ENCODE data around the gene CLDN20.

Gene CLDN20

DNA sequence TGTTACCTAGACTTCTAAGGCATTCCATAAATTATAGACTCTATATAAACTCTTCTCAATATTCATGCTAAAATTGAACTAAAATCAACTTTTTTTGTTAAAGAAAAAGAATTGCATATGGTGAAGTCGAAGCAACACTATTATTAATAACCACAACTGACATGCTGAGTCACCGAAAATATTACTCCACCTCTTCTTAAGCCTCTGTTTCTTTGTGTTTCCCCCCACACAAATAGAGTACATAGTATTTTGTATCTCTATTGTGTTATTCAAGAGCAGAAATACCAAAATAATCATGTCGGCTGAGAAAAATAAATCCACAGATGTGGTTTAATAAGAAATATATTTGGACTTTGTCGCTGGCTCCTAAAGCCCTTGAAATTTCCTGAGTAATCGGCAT lies 26.7 kb downstream of the CLDN20 start:
- H3K4me3 ChIP-seq (ENCODE audit: low read length), result no peak overlapping the region
- TF ChIP-seq, protein P1, sequence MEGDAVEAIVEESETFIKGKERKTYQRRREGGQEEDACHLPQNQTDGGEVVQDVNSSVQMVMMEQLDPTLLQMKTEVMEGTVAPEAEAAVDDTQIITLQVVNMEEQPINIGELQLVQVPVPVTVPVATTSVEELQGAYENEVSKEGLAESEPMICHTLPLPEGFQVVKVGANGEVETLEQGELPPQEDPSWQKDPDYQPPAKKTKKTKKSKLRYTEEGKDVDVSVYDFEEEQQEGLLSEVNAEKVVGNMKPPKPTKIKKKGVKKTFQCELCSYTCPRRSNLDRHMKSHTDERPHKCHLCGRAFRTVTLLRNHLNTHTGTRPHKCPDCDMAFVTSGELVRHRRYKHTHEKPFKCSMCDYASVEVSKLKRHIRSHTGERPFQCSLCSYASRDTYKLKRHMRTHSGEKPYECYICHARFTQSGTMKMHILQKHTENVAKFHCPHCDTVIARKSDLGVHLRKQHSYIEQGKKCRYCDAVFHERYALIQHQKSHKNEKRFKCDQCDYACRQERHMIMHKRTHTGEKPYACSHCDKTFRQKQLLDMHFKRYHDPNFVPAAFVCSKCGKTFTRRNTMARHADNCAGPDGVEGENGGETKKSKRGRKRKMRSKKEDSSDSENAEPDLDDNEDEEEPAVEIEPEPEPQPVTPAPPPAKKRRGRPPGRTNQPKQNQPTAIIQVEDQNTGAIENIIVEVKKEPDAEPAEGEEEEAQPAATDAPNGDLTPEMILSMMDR (conservative IDR thresholded peaks at IDR 0.05; ENCODE audit: low read length), result no peak
- no peak for DNase-seq (ENCODE audit: low read depth)

DNA sequence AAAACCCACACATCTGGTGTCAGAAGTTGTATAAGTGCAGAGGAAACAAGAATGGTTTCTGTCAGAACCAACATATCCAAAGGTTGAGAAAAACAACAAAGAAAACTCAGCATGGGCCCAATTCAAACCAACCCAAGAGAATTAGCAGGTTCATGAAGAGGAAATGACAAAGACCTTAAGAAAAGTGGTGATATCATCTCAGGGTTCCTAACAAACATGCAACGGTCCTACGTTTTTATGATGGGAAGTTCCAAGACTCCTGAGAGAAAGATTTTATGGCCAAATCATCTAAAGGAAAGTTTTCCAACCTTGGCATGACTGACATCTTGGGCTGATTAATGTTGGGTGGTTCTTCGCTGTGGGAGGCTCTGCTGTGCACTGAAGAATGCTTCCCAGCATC lies 27.5 kb downstream of the CLDN20 start:
- TF ChIP-seq, protein P1 (conservative IDR thresholded peaks at IDR 0.05; ENCODE audit: low read length), result no peak
- H3K4me3 ChIP-seq (ENCODE audit: low read length), result no peak overlapping the region
- DNase-seq (ENCODE audit: low read depth), result no peak

DNA sequence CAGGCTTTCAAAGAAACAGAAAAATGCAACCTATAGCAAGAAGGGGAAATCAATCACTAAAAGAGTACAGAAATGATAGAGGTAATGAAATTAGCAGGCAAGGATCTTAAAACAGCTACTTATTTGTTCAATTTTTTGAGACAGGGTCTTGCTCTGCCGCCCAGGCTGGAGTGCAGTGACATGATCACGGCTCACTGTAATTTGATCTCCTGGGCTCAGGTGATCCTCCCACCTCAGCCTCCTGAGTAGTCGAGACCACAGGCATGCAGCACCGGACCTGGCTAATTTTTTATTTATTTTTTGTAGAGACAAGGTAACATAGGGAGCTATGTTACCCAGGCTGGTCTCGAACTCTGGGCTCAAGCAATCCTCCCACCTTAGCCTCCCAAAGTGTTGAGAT lies 28.9 kb downstream of the CLDN20 start:
- no peak for DNase-seq (ENCODE audit: low read depth)
- no peak overlapping the region for H3K4me3 ChIP-seq (ENCODE audit: low read length)
- TF ChIP-seq, protein P1 (conservative IDR thresholded peaks at IDR 0.05; ENCODE audit: low read length), result no peak

DNA sequence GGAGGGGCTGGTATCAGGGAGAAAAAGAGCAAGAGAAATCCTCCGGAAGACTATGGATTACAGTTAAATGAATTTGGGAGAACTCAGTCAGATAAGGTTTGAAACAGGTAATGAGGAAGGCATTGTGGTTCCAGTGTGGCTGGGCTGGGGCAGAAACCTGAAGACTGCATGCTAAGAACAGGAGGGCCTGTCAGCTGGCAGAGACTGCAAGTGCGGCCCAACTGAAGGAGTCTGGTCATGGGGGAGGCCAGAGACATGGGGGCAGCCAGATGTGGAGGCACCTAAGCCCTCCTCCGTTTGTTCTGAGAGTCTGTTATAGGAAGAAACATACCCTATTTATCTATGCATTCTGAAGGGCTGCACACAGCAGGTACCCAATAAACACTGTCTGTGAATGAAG lies 33.9 kb downstream of the CLDN20 start:
- TF ChIP-seq, protein P1 (conservative IDR thresholded peaks at IDR 0.05; ENCODE audit: low read length), result no peak

DNA sequence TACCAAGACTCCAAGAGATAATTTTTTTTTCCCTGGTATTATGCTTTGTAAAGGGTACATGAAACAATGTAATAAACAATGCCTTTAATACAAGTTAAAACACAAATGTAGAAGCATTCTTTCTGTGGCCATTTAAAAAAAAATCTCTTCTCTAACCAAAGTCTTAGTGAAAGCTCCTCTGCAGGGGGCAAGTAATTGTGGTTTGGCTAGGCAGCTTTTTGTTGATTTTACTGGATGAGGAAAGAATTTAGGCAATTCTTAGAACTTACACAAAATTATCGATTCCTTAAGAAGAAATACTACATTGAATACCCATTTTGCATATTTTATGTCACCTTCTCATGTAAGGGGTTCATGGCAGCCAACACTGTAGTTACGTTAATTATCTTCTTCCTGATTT lies 38.1 kb downstream of the CLDN20 start:
- DNase-seq (ENCODE audit: low read depth), result peak; percentile 55
- H3K4me3 ChIP-seq (ENCODE audit: low read length), result no peak overlapping the region
- TF ChIP-seq, protein P1 (conservative IDR thresholded peaks at IDR 0.05; ENCODE audit: low read length), result no peak

More for the DNA sequence above, 33.9 kb downstream of the CLDN20 start:
- no peak overlapping the region for H3K4me3 ChIP-seq (ENCODE audit: low read length)
- no peak for DNase-seq (ENCODE audit: low read depth)

DNA sequence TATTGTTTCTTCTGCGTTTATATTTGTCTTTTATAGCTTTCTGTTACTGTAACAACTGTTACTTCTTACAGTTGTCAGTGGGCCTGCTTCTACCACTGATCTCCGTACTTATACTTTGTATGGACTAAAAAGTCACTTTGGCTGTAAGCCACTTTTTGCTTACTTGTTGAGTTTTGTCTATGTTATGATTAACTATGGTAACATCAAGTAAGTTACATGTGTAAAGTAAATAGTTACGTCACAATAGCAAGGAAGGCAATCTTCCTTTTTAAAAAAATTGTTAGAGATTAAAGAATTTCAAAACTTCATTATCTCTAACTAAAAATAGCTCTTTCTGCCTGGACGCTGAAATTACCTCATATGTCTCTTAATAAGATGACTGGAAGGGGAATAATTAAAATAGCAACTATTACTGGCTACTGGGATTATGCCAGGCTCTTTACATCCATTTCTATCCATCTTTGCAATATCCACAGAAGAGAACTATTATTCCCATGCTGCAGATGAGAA lies 39.6 kb downstream of the CLDN20 start:
- DNase-seq (ENCODE audit: low read depth), result no peak
- TF ChIP-seq, protein P1 (conservative IDR thresholded peaks at IDR 0.05; ENCODE audit: low read length), result no peak
- H3K4me3 ChIP-seq (ENCODE audit: low read length), result no peak overlapping the region

DNA sequence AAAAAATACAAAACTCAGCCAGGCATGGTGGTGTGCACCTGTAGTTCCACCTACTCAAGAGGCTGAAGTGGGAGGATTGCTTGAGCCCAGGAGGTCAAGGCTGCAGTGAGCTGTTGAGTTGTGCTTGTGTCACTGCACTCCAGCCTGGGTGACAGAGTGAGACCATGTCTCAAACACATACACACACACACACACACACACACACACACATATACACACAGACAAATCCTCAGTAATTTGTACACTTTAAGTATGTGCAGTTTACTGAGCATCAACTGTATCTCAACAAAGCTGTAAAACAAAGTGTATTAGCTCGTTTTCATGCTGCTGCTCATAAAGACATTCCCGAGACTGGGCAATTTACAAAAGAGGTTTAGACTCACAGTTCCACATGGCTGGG lies 43.1 kb downstream of the CLDN20 start:
- no peak for DNase-seq (ENCODE audit: low read depth)
- H3K4me3 ChIP-seq (ENCODE audit: low read length), result no peak overlapping the region
- TF ChIP-seq, protein P1 (conservative IDR thresholded peaks at IDR 0.05; ENCODE audit: low read length), result no peak
